ENCODE results near the gene AREG.

Gene AREG

GRCh38 chr4:74446193-74446868, 1.4 kb downstream of the AREG start:
- Mint-ChIP-seq H3K4me1 (ENCODE audit: low read depth) (peaks cover 11% of the 10 kb centered on the region), H3K27ac (no peak overlapping the region), H3K9me3 (ENCODE audit: low read depth) (no peaks in the 10 kb centered on the region), H3K27me3 (peaks cover 2% of the 10 kb centered on the region), H3K36me3 (peaks cover 6% of the 10 kb centered on the region), H3K4me3 (no peak overlapping the region)

- H3K27ac Mint-ChIP-seq, result no peak overlapping the region
- no peaks in the 10 kb centered on the region for H3K9me3 Mint-ChIP-seq (ENCODE audit: low read depth)
- peaks cover 11% of the 10 kb centered on the region for H3K4me1 Mint-ChIP-seq (ENCODE audit: low read depth)
- H3K27me3 Mint-ChIP-seq, result peaks cover 2% of the 10 kb centered on the region
- H3K36me3 Mint-ChIP-seq, result peaks cover 7% of the 10 kb centered on the region
- no peak overlapping the region for H3K4me3 Mint-ChIP-seq
These were observed 2.0 kb downstream of the AREG start for GRCh38 chr4:74446896-74447295.

- peaks cover 11% of the 10 kb centered on the region for H3K36me3 Mint-ChIP-seq
- no peaks in the 10 kb centered on the region for H3K9me3 Mint-ChIP-seq (ENCODE audit: low read depth)
- H3K27me3 Mint-ChIP-seq, result peaks cover 2% of the 10 kb centered on the region
- no peak overlapping the region for H3K4me3 Mint-ChIP-seq
- no peak overlapping the region for H3K27ac Mint-ChIP-seq
- peaks cover 11% of the 10 kb centered on the region for H3K4me1 Mint-ChIP-seq (ENCODE audit: low read depth)
These were observed 2.8 kb downstream of the AREG start for GRCh38 chr4:74447636-74448233.

GRCh38 chr4:74449571-74450297, 4.8 kb downstream of the AREG start:
- Mint-ChIP-seq H3K4me3 (no peak overlapping the region), H3K27ac (no peak overlapping the region), H3K9me3 (ENCODE audit: low read depth) (no peaks in the 10 kb centered on the region), H3K4me1 (ENCODE audit: low read depth) (peaks cover 6% of the 10 kb centered on the region), H3K27me3 (peaks cover 2% of the 10 kb centered on the region), H3K36me3 (peaks cover 16% of the 10 kb centered on the region)

- H3K4me1 Mint-ChIP-seq (ENCODE audit: low read depth), result peaks cover 3% of the 10 kb centered on the region
- H3K36me3 Mint-ChIP-seq, result peaks cover 16% of the 10 kb centered on the region
- H3K27me3 Mint-ChIP-seq, result peaks cover 2% of the 10 kb centered on the region
- no peaks in the 10 kb centered on the region for H3K9me3 Mint-ChIP-seq (ENCODE audit: low read depth)
- no peak overlapping the region for H3K27ac Mint-ChIP-seq
- H3K4me3 Mint-ChIP-seq, result no peak overlapping the region
These were observed 5.4 kb downstream of the AREG start for GRCh38 chr4:74450298-74450683.

GRCh38 chr4:74451214-74451661, 6.3 kb downstream of the AREG start:
- Mint-ChIP-seq H3K4me1 (ENCODE audit: low read depth) (no peaks in the 10 kb centered on the region), H3K27me3 (peaks cover 2% of the 10 kb centered on the region), H3K4me3 (no peak overlapping the region), H3K9me3 (ENCODE audit: low read depth) (no peaks in the 10 kb centered on the region), H3K36me3 (peaks cover 16% of the 10 kb centered on the region), H3K27ac (no peak overlapping the region)

GRCh38 chr4:74453037-74453635, 8.2 kb downstream of the AREG start:
- Mint-ChIP-seq H3K27me3 (peaks cover 2% of the 10 kb centered on the region), H3K36me3 (peaks cover 16% of the 10 kb centered on the region), H3K4me3 (no peak overlapping the region), H3K4me1 (ENCODE audit: low read depth) (no peaks in the 10 kb centered on the region), H3K27ac (no peak overlapping the region), H3K9me3 (ENCODE audit: low read depth) (no peaks in the 10 kb centered on the region)

GRCh38 chr4:74453829-74454742, 9.2 kb downstream of the AREG start:
- Mint-ChIP-seq H3K4me3 (no peak overlapping the region), H3K27me3 (peaks cover 2% of the 10 kb centered on the region), H3K4me1 (ENCODE audit: low read depth) (no peaks in the 10 kb centered on the region), H3K36me3 (peaks cover 16% of the 10 kb centered on the region), H3K9me3 (ENCODE audit: low read depth) (no peaks in the 10 kb centered on the region), H3K27ac (no peak overlapping the region)

GRCh38 chr4:74455361-74456055, 10.6 kb downstream of the AREG start:
- Mint-ChIP-seq H3K27me3 (peaks cover 2% of the 10 kb centered on the region), H3K36me3 (peaks cover 13% of the 10 kb centered on the region), H3K4me1 (ENCODE audit: low read depth) (no peaks in the 10 kb centered on the region), H3K27ac (no peak overlapping the region), H3K9me3 (ENCODE audit: low read depth) (no peaks in the 10 kb centered on the region), H3K4me3 (no peak overlapping the region)

GRCh38 chr4:74456056-74456744, 11.3 kb downstream of the AREG start:
- Mint-ChIP-seq H3K27ac (no peak overlapping the region), H3K4me3 (no peak overlapping the region), H3K27me3 (peaks cover 2% of the 10 kb centered on the region), H3K36me3 (peaks cover 11% of the 10 kb centered on the region), H3K9me3 (ENCODE audit: low read depth) (no peaks in the 10 kb centered on the region), H3K4me1 (ENCODE audit: low read depth) (no peaks in the 10 kb centered on the region)

- Mint-ChIP-seq H3K9me3 (ENCODE audit: low read depth) (no peaks in the 10 kb centered on the region), H3K36me3 (peaks cover 8% of the 10 kb centered on the region), H3K27me3 (peaks cover 2% of the 10 kb centered on the region), H3K27ac (no peak overlapping the region), H3K4me3 (no peak overlapping the region), H3K4me1 (ENCODE audit: low read depth) (no peaks in the 10 kb centered on the region)
These were observed 12.0 kb downstream of the AREG start for GRCh38 chr4:74456849-74457395.

- Mint-ChIP-seq H3K36me3 (no peaks in the 10 kb centered on the region), H3K9me3 (ENCODE audit: low read depth) (no peaks in the 10 kb centered on the region), H3K4me3 (no peak overlapping the region), H3K27me3 (peaks cover 2% of the 10 kb centered on the region), H3K27ac (no peak overlapping the region), H3K4me1 (ENCODE audit: low read depth) (no peaks in the 10 kb centered on the region)
These were observed 15.9 kb downstream of the AREG start for GRCh38 chr4:74460833-74461232.

GRCh38 chr4:74463123-74463522, 18.2 kb downstream of the AREG start:
- Mint-ChIP-seq H3K9me3 (ENCODE audit: low read depth) (no peaks in the 10 kb centered on the region), H3K4me3 (no peak overlapping the region), H3K36me3 (no peaks in the 10 kb centered on the region), H3K27me3 (peaks cover 2% of the 10 kb centered on the region), H3K4me1 (ENCODE audit: low read depth) (no peaks in the 10 kb centered on the region), H3K27ac (no peak overlapping the region)

All from activated naive CD8-positive, alpha-beta T cell (primary cell).